Activated naive CD8-positive, alpha-beta T cell (primary cell): Measurements from ENCODE around the gene DNAH14.
"Not testable (repeated sequence)": the region's sequence is repeated elsewhere in the genome, so short reads cannot be mapped to it uniquely, and the experiment has no call there.

Source experiments
- H3K27ac Mint-ChIP-seq: one replicate; pipeline ENCODE4 v1.8.0; 2021; ENCODE audit warnings: mixed read lengths
- H3K27me3 Mint-ChIP-seq: one replicate; pipeline ENCODE4 v1.8.0; 2021; ENCODE audit warnings: mixed read lengths
- H3K36me3 Mint-ChIP-seq: one replicate; pipeline ENCODE4 v1.8.0; 2021; ENCODE audit warnings: mixed read lengths
- H3K4me1 Mint-ChIP-seq: one replicate; pipeline ENCODE4 v1.8.0; 2021; ENCODE audit warnings: low read depth, mixed read lengths
- H3K4me3 Mint-ChIP-seq: one replicate; pipeline ENCODE4 v1.8.0; 2021; ENCODE audit warnings: mild to moderate bottlenecking, mixed read lengths
- H3K9me3 Mint-ChIP-seq: one replicate; pipeline ENCODE4 v1.8.0; 2021; ENCODE audit warnings: low read depth, mixed read lengths

DNAH14 gene

DNA sequence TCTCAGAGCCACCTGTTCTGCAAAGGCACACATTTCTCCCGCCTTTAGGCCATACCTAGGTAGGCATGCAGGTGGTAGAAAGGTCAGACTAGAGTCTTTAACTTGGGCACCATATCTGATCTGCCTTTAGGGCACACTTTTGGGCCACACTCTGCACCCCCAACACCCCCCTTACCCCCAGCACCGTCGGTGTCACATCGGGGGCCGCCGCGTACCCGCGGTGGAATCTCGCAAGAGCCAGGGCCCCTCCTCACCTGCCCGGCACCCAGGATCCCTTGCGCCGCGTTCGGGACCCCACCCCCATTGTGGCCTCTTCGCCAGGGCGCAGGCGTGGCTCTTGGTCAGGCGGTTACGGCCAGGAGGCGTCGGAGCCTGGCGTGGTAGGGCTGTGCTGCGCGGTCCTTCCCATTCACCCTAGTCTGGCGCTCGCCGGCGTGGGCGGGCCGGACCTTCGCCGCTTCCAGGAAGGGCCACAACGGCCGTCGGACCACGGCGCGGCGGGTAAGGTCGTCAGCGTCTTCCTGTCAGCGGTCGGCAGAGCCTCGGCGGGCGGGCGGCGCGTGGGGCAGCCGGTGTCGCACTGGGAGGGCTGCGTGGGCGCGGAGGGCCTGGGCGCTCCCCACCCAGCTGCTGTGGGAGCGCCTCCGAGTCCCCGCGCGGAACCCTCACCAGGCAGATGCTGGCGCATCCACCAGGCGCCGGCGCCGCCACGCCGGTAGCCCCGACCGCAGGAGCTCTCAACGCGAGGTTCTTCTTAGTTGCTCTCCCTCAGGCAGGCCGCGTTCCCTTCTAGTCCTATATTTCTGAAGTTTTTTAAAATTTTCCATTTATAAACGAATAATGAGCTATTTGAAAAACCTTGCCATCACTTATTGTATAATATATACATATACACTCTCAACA, at the start of gene DNAH14:
TSS of gene DNAH14 (plus strand) at position 341 of the 903 bp plus-strand sequence. CDS start 23,028 bp downstream, outside the sequence.
- peaks cover 30% of the 10 kb centered on the region for H3K27me3 Mint-ChIP-seq
- H3K4me1 Mint-ChIP-seq: peaks cover 6% of the 10 kb centered on the region
- peak within 1 kb of the TSS; percentile 68 for H3K4me3 Mint-ChIP-seq
- H3K9me3 Mint-ChIP-seq: peaks cover 20% of the 10 kb centered on the region
- no peak within 1 kb of the TSS for H3K27ac Mint-ChIP-seq
- peaks cover 21% of the 10 kb centered on the region for H3K36me3 Mint-ChIP-seq

GRCh38 chr1:224880593-224881307, 48.7 kb upstream of the DNAH14 start:
- H3K27me3 Mint-ChIP-seq: peaks cover 12% of the 10 kb centered on the region
- H3K27ac Mint-ChIP-seq: no peak overlapping the region
- H3K36me3 Mint-ChIP-seq: no peaks in the 10 kb centered on the region
- no peaks in the 10 kb centered on the region for H3K4me1 Mint-ChIP-seq
- peaks cover 4% of the 10 kb centered on the region for H3K9me3 Mint-ChIP-seq
- no peak overlapping the region for H3K4me3 Mint-ChIP-seq

DNA sequence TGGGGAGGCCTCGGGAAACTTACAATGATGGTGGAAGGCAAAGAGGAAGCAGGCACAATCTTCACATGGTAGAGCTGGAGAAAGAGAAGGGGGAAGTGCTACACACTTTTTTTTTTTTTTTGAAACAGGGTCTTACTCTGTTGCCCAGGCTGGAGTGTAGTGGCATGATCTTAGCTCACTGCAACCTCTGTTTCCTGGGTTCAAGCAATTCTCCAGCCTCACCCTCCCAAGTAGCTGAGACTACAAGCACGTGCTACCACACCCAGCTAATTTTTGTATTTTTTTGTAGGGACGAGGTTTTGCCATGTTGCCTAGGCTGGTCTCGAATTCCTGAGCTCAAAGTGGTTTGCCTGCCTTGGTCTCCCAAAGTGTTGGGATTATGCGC, 48.2 kb upstream of the DNAH14 start:
- not testable (repeated sequence) for H3K4me3 Mint-ChIP-seq, H3K27ac Mint-ChIP-seq, H3K9me3 Mint-ChIP-seq, H3K4me1 Mint-ChIP-seq, H3K36me3 Mint-ChIP-seq
- H3K27me3 Mint-ChIP-seq: peaks cover 12% of the 10 kb centered on the region

DNA sequence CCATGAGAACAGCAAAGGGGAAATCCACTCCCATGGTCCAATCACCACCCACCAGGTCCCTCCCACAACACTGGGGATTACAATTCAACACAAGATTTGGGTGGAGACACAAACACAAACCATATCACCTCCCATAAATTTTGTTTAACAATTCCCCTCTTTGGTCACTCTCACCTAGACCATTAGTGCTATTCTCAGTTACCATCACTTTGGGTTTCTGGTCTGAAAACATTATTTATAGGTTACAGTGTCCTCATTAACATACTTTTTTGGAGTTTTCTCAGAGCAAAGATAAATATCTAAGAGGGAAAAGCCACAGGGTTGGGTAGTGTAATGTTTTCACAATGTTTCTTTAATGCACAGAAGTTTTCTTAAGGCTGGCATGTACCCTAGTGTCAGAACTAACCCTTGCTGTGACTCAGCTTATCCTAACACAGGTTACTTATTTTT, 47.7 kb upstream of the DNAH14 start:
- Mint-ChIP-seq H3K27ac (no peak overlapping the region), H3K4me3 (no peak overlapping the region), H3K27me3 (peaks cover 9% of the 10 kb centered on the region), H3K9me3 (peaks cover 7% of the 10 kb centered on the region), H3K4me1 (no peaks in the 10 kb centered on the region), H3K36me3 (no peaks in the 10 kb centered on the region)

GRCh38 chr1:224882264-224882663, 47.2 kb upstream of the DNAH14 start:
- no peaks in the 10 kb centered on the region for H3K4me1 Mint-ChIP-seq
- peaks cover 7% of the 10 kb centered on the region for H3K9me3 Mint-ChIP-seq
- H3K27me3 Mint-ChIP-seq: peaks cover 9% of the 10 kb centered on the region
- no peak overlapping the region for H3K27ac Mint-ChIP-seq
- no peak overlapping the region for H3K4me3 Mint-ChIP-seq
- H3K36me3 Mint-ChIP-seq: no peaks in the 10 kb centered on the region

GRCh38 chr1:224883091-224883490, 46.4 kb upstream of the DNAH14 start:
- peaks cover 7% of the 10 kb centered on the region for H3K9me3 Mint-ChIP-seq
- no peaks in the 10 kb centered on the region for H3K4me1 Mint-ChIP-seq
- H3K36me3 Mint-ChIP-seq: no peaks in the 10 kb centered on the region
- peaks cover 9% of the 10 kb centered on the region for H3K27me3 Mint-ChIP-seq
- no peak overlapping the region for H3K4me3 Mint-ChIP-seq
- no peak overlapping the region for H3K27ac Mint-ChIP-seq

GRCh38 chr1:224884361-224884801, 45.1 kb upstream of the DNAH14 start:
- H3K4me3 Mint-ChIP-seq: no peak overlapping the region
- peaks cover 7% of the 10 kb centered on the region for H3K9me3 Mint-ChIP-seq

GRCh38 chr1:224885376-224885775, 44.1 kb upstream of the DNAH14 start:
- not testable (repeated sequence) for H3K4me3 Mint-ChIP-seq, H3K27me3 Mint-ChIP-seq, H3K27ac Mint-ChIP-seq, H3K9me3 Mint-ChIP-seq, H3K36me3 Mint-ChIP-seq, H3K4me1 Mint-ChIP-seq

More at GRCh38 chr1:224884361-224884801, 45.1 kb upstream of the DNAH14 start:
- Mint-ChIP-seq H3K36me3 (no peaks in the 10 kb centered on the region), H3K4me1 (no peaks in the 10 kb centered on the region), H3K27ac (no peak overlapping the region), H3K27me3 (peaks cover 3% of the 10 kb centered on the region)

- Mint-ChIP-seq H3K27ac (no peak overlapping the region), H3K4me3 (no peak overlapping the region)
Measured at GRCh38 chr1:224894915-224895314, 34.6 kb upstream of the DNAH14 start.

DNA sequence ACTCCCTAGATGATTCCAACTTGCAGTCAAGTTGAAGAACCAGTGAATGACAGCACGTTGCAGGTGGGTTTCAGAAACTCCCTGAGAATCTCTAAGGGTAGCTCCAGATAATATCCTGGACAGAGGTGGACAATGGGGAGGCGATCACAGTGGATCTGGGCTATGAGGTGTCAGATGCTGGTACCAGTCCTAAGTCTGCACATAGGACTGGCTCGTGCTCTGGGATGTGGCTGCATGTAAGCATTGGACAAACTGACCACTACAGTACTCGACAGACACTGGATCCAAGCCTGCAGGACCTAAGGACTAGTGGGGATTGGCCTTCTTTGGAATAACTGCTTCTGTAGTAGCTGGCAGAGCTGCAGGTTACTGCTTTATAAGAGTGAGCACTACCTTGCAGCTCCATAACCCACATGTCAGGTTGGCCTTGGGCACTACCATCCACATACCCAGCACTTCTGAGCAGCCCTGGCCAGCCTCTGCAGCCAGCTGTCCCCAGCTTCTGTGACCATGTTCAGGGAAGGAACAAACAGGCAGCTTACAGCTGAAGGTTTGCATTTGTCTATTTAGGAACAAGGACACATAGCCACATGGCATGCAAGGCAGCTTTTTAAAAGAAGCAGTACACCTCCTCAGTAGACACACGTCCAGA, 33.2 kb upstream of the DNAH14 start:
- Mint-ChIP-seq H3K4me1 (no peaks in the 10 kb centered on the region), H3K36me3 (no peaks in the 10 kb centered on the region), H3K27me3 (no peaks in the 10 kb centered on the region), H3K9me3 (peaks cover 4% of the 10 kb centered on the region), H3K4me3 (no peak overlapping the region), H3K27ac (no peak overlapping the region)

More at GRCh38 chr1:224894915-224895314, 34.6 kb upstream of the DNAH14 start:
- H3K4me1 Mint-ChIP-seq: no peaks in the 10 kb centered on the region
- H3K9me3 Mint-ChIP-seq: peaks cover 4% of the 10 kb centered on the region
- no peaks in the 10 kb centered on the region for H3K36me3 Mint-ChIP-seq
- H3K27me3 Mint-ChIP-seq: no peaks in the 10 kb centered on the region

DNA sequence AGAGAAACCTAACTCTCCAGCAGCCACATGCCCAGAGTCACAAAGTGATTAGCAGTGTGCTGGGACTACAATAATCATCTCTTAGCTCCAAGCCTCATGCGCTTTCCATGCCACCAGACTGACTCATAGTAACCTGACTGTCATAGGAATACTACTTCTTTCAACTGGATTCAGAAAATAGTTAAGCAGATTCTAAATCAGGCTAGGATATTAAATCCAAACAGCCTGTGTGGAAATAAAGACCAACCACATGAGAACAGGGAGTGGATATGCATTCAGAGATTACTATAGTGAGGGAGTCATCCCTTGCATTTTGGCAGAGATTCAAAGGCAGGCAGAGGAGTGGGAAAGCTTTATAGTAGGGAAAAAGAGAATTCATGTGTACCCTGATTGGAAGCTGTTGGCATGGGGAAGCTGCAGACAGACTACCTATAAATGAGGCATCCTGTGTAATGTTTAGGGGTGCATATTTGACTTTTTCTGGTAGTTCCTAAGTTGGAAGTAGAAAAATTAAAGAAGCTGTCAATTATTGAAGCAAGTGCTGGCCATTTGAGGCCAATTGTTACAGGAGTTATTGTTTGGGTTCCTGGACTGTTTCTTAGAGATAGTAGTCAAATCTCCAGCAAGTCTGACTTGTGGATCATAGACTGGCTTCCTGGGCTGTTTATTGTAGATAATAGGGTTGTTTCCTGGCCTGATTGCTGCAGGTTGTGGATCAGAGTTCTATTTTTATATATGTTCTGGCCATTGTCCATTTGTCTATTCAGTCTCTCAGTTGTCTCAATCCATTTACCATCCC, 31.7 kb upstream of the DNAH14 start:
- H3K4me3 Mint-ChIP-seq: no peak overlapping the region
- H3K4me1 Mint-ChIP-seq: no peaks in the 10 kb centered on the region
- no peak overlapping the region for H3K27ac Mint-ChIP-seq
- H3K36me3 Mint-ChIP-seq: no peaks in the 10 kb centered on the region
- H3K27me3 Mint-ChIP-seq: no peaks in the 10 kb centered on the region
- H3K9me3 Mint-ChIP-seq: peaks cover 4% of the 10 kb centered on the region

GRCh38 chr1:224898937-224899336, 30.5 kb upstream of the DNAH14 start:
- no peaks in the 10 kb centered on the region for H3K36me3 Mint-ChIP-seq
- H3K4me3 Mint-ChIP-seq: no peak overlapping the region
- H3K27ac Mint-ChIP-seq: no peak overlapping the region
- no peaks in the 10 kb centered on the region for H3K27me3 Mint-ChIP-seq
- no peaks in the 10 kb centered on the region for H3K4me1 Mint-ChIP-seq
- peaks cover 4% of the 10 kb centered on the region for H3K9me3 Mint-ChIP-seq

DNA sequence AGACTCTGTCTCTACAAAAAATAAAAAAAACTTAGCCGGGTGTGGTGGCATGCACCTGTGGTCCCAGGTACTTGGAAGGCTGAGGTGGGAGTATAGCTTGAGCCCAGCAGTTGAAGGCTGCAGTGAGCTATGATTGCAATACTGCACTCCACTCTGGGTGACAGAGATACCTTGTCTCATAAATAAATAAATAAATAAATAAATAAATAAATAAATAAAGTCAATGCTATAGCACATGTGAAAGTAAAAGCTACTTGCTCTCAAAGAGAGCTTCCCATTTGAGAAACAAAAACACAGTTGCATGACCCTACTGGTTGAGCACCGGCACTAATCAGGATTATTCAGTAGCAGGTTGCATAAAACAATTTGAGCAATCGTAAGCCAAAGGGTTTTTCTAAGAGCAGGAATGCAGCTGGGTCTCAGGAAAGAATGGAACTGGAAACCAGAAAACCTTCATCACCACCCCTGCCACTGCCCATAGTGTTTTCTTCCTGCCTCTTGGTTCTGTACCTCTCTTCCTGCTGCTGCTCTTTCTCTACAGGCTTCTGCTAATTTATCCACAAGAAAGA, 29.3 kb upstream of the DNAH14 start:
- peaks cover 3% of the 10 kb centered on the region for H3K27me3 Mint-ChIP-seq
- peaks cover 3% of the 10 kb centered on the region for H3K36me3 Mint-ChIP-seq

More for the DNA sequence above, 29.3 kb upstream of the DNAH14 start:
- Mint-ChIP-seq H3K9me3 (peaks cover 4% of the 10 kb centered on the region), H3K4me3 (no peak overlapping the region), H3K4me1 (no peaks in the 10 kb centered on the region), H3K27ac (no peak overlapping the region)
